Breast epithelium (tissue), 3 donors: ENCODE measurements around the gene SLC13A1.

Experiments used
- POLR2A ChIP-seq: fragments of 450-650 bp; IDR thresholded peaks from one replicate; pipeline ENCODE4 v1.6.1; 2016; ENCODE audit warnings: antibody characterized with exemption, mild to moderate bottlenecking, moderate library complexity
- POLR2AphosphoS5 ChIP-seq, 3 donors: sonication (generic); formaldehyde crosslinking; IDR thresholded peaks; one replicate each; pipeline ENCODE4 v1.6.1; 2017; ENCODE audit warnings: antibody characterized with exemption in 3 of 3
- TF ChIP-seq, protein P1 (sequence below), 3 donors: fragments of 450-650 bp; IDR thresholded peaks; one replicate each; pipeline ENCODE4 v1.5.1; 2016 to 2017; ENCODE audit warnings: antibody characterized with exemption in 3 of 3, mild to moderate bottlenecking in 3 of 3, moderate library complexity in 3 of 3

GRCh38 chr7:123201901-123202300, 2.1 kb upstream of the SLC13A1 start:
- TF ChIP-seq POLR2A (no peak), POLR2AphosphoS5 (IDR thresholded peaks at IDR 0.05) (no peak)
- TF ChIP-seq, protein P1, sequence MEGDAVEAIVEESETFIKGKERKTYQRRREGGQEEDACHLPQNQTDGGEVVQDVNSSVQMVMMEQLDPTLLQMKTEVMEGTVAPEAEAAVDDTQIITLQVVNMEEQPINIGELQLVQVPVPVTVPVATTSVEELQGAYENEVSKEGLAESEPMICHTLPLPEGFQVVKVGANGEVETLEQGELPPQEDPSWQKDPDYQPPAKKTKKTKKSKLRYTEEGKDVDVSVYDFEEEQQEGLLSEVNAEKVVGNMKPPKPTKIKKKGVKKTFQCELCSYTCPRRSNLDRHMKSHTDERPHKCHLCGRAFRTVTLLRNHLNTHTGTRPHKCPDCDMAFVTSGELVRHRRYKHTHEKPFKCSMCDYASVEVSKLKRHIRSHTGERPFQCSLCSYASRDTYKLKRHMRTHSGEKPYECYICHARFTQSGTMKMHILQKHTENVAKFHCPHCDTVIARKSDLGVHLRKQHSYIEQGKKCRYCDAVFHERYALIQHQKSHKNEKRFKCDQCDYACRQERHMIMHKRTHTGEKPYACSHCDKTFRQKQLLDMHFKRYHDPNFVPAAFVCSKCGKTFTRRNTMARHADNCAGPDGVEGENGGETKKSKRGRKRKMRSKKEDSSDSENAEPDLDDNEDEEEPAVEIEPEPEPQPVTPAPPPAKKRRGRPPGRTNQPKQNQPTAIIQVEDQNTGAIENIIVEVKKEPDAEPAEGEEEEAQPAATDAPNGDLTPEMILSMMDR (IDR thresholded peaks at IDR 0.05): no peak
